DMS114 treated with DMSO at 0.1 percent for 48 hours (cell line): ENCODE results near the gene CSRNP3.

Experiments
- DNase-seq: peaks from one replicate; lab custom pipeline; 2025; ENCODE audit not compliant: unreplicated experiment; lab: John Stamatoyannopoulos, UW

Gene CSRNP3

DNA sequence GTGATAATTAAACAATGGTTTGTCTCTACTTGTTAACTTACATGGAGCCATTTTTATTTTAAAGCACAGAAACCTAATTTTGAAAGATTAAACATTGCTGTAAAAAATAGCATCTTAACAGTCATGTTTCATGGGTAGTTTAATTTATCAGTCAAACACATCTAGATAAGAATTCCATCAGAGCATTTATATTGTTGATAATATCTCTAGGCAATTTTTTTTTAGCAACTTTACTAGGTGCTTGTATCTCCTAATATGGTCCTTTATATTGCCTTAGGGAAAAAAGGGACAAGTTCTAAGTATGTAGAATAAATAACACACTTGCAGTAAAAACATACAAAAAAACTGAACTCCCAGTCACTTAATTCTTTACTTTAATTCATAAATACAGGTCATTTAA is 863 bp downstream of the CSRNP3 start:
- no peak for DNase-seq

- DNase-seq = no peak
These were observed 2.0 kb downstream of the CSRNP3 start for GRCh38 chr2:165471349-165471950.

DNA sequence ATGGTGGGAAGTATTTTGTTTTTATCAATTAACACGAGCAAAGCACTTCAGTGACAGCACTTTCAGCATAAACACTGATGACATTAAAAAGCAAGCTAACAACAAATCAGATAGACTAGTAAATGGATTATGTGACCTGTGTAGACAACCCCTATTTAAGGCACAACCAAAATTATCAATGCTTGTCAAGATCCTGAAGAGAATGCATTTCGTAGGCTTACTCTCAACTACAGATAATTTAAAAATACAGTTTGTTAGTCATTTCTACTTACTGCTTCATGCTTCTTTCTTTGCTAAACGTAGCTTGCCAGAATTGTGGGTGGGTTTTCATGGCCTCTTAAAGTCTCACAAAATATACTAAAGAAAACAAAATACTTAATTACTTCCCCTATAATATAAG is 3.4 kb downstream of the CSRNP3 start:
- DNase-seq = no peak

- DNase-seq = no peak
These were observed 5.2 kb downstream of the CSRNP3 start for GRCh38 chr2:165474619-165475276.

GRCh38 chr2:165475277-165476004 is 5.9 kb downstream of the CSRNP3 start:
- no peak for DNase-seq

DNA sequence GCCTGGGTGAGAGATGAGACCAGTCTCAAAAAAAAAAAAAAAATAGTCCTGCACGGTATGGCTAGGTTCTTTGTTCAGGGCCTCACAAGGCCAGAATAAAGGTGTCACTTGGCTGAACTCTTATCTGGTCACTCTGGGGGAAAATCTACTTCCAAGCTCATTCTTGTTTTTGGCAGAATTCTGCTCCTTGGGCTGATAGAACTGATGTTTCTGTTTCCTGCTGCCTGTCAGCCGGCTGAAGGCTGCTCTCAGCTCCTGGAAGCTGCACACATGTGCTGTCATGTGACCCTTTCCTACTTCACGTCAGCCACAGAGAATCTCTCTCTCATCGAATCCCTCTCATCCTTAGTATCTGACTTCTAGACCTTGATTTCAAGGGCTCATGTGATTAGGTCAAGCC is 10.4 kb downstream of the CSRNP3 start:
- DNase-seq = no peak

- no peak for DNase-seq
These were observed 25.1 kb downstream of the CSRNP3 start for GRCh38 chr2:165494573-165494972.

- no peak for DNase-seq
These were observed 28.3 kb downstream of the CSRNP3 start for GRCh38 chr2:165497659-165498317.

DNA sequence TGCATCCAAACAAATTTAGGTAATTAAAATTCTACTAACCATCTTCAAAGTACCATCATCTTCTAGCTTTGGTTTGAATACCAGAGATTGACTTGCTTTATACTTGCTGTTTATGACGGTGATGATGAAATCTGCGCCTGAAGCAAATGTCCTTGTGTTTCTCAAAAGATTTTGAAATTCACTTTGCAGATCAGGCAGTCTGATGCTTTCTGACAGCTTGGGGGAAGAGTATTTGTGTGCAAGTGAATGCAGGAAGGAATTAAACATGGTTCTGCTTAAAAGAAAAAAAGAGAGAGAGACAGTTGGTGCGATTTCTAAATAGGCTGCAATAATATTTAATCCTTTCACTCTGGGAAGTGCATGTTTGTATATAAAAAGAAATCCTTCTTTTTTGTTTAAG is 29.6 kb downstream of the CSRNP3 start:
- no peak for DNase-seq

DNA sequence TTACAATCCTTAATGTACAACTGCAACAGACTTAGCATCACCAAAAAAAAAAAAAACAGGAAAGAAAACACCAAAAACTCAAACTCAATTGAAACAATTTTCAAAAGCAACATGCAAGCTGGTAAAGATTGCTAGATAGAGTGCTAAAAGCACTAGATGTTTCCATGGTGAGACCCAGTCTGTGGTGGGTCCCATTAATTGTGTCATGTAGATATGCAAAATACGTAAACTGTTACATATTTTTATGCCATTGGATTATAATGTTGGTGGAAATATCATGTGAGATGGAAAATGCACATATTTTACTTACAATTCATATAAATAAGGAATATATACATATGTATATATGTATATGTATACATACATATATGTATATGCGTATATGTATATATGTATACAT is 30.5 kb downstream of the CSRNP3 start:
- DNase-seq = no peak

DNA sequence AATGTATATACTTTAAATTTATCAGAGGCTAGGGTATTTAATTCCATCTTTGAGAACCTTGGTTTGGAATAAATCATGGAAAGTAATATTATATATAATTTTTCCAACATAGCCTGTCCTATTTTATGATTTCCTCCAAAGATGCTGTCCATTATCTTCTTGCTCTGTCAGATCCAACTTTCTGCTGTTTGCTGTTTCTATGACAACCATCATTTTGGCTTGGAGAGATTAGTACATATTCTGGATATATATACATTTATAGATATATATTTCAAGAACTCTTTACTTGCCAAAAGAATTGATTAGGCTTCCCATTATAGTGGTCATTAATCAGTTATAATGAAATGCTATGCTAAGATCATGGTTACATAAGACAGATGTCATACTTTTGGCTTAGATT is 31.3 kb downstream of the CSRNP3 start:
- DNase-seq = no peak

DNA sequence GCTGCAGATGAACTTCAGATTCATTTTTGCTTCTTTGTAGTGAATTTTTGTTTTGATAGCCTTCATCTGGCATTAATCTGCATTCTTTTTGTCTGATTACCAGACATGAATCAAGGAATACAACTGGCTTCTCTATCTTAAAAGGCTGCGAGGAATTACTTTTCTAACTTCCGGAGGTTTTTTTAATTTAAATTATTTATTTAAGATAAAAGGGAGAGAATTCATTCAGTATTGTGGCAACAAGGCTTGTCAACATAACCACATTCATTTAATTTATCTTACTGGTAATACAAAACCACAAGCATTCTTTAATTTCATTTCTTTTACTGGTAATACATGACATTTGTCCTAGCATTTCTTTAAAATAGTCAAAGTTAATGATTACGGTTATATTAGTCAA is 36.0 kb downstream of the CSRNP3 start:
- no peak for DNase-seq

DNA sequence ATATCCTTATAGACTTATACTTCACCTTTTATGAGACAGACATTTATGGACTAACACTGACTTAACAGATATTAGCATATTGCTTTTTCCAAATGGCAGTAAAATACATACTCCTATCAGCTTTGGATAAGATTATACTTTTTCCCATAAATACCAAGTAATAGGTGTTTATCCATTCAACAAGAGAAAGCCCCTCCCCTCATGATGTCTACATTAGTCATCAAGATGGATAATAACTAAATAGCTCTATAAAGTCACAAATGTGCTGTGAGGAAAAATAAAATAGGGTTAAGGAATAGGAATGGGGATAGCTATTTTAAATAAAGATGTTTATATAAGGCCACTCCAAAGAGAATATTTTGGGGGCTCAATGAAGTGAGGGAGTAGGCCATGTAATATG is 39.4 kb downstream of the CSRNP3 start:
- DNase-seq = no peak

- no peak for DNase-seq
These were observed 44.0 kb downstream of the CSRNP3 start for GRCh38 chr2:165513479-165513878.

GRCh38 chr2:165518611-165519010 is 49.1 kb downstream of the CSRNP3 start:
- no peak for DNase-seq

DNA sequence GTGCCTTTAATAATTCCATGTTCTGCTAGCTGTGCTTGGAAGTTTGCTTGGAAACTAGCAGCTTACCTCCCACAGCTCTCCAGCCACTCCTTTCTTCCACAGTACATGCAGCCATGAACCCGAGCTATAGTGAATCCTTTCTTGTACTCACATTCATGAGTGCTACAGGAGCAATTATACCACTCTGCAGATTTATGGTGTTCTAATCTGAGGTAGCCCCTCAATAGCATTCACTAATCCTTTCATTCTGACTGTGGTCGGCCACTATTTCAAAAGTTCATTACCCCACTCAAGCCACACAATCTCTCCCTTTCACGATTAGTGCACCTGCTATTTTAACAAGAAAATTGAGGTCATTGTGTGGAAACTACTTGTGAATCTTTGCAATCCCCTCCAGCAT is 53.2 kb downstream of the CSRNP3 start:
- no peak for DNase-seq

DNA sequence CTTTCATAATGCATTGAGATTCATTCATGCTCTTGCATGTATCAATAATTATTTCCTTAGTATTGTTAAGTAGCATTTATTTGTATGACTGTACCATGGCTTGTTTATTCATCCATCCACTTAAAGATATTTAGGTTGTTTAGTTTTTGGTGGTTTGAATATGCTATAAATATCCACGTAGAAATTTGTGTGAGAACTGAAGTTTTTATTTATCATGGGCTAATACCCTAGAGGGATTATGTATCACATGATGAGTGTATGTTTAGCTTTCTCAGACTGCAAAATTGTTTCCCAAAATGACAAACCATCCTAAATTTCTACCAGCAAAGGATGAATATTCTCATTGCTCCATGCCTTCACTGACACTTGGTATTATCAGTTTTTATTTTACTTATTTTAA is 55.2 kb downstream of the CSRNP3 start:
- DNase-seq = no peak

GRCh38 chr2:165528691-165529090 is 59.2 kb downstream of the CSRNP3 start:
- DNase-seq = no peak

DNA sequence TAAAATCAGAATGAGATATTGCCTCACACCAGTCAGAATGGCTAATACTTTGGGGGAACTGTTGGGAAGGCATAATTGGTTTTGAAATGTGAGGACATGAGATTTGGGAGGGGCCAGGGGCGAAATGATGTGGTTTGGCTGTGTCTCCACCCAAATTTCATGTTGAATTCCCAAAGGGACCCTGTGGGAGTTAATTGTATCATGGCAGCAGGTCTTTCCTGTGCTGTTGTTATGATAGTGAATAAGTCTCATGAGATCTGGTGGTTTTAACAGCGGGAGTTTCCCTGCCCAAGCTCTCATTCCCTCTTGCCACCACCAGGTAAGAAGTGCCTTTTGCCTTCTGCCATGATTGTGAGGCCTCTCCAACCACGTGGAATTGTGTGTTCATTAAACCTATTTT is 59.6 kb downstream of the CSRNP3 start:
- no peak for DNase-seq

DNA sequence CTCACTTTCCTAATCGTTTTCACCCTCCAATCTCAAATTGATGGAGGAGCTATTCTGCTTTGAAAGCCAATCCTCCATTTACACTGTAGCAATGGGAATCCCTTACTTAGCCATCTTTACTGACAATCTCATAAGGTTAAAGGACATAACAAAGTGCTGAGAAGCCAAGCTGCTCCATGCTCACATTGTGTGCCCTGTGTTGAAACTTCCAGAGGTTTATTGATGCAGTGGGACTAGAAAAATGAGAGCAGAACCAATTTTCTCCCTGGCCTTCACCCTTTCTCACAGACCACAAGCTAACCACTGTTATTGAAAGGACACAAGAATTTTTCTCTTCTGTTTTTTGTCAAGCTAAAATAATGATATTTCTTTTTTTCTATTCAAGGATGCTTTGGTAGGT is 63.8 kb downstream of the CSRNP3 start:
- no peak for DNase-seq

DNA sequence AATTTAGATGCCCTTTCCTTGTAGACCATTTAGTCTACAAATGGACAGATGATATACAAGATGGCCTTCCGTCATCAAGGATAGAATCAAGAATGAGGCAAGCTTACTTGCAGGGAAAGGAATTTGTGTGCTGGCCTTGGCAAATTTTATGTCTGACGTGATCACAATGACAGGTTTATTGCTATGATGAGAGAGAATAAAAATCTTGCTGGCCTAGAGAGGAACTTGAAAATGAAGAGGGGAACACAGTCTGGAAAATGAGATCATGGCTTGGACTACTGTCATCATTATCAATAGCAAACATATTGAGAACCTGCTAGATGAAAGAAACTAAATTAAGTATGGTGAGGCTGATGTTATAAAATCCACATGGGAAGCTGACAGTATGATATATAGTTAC is 66.0 kb downstream of the CSRNP3 start:
- DNase-seq = no peak
